GM21515 (cell line): ENCODE data around the gene SDC3.

Experiments used
- ATAC-seq: cut with Tn5 transposase; IDR thresholded peaks from one replicate; pipeline ENCODE4 v1.9.1; 2021; ENCODE audit not compliant: unreplicated experiment

SDC3 gene

DNA sequence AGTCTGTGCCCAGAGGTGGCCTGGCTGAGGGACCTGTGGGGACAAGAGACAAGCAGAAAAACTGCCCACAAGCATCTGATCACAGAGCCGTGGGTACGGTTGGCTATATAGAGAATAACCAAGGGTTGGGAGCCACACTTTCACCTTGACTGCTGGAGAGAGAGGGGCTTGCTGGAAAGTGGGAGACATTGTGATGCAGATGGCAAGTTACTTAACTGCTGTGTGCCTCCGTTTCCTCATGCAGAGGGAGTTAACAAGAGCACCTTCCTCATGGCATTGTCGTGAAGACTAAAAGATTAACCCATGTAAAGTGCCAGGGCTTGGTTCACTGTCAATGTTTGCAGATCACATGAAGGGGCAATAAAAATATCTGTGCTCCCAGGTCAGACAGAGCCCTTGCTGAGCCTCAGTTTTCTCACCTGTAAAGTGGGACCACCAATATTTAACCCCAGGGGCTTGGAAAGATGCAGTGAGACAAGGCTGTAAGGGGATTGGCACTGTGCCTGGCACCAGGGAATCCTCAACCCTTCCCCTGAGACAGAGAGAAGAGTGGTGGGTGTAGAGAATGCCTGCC is 52.8 kb downstream of the SDC3 start:
- ATAC-seq, result no peak

DNA sequence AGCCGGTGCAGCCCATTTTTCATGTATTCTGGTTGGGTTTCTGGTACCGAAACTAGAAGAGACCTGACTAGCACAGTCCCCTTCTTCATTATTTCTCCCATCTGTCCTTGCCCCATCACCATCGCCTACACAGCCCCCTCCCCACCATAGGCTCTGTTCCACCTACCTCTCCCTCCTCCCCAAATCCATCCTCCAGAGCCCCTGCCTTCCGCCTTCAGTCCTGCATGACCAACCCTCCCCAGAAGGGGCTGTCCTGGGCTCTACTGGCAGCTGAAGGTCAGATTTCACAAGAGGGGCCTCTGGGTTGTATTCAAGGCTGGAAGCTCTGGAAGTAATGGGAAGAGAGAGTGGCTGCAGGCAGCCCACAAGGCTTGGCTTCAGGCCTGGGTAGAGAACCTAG is 55.2 kb downstream of the SDC3 start:
- ATAC-seq, result no peak

DNA sequence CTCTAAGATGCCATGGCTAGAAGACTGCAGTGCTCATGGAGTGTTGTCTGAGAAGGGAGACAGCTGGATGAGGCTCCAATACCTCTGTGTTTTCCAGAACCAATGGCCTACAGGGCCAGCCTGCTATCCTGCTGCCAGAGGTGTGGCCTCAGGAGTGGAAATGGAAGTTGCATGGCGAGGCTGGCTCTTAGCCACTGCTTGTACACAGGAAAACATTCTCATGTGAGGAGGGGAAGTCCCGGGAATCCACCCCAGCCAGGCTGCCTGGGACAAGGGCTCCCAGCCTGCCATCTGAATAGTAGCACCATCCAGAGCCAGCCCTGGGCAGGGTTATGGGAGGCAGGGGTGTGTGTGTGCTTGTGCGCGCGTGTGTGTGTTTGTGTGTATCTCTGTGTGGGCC is 56.5 kb downstream of the SDC3 start:
- no peak for ATAC-seq

DNA sequence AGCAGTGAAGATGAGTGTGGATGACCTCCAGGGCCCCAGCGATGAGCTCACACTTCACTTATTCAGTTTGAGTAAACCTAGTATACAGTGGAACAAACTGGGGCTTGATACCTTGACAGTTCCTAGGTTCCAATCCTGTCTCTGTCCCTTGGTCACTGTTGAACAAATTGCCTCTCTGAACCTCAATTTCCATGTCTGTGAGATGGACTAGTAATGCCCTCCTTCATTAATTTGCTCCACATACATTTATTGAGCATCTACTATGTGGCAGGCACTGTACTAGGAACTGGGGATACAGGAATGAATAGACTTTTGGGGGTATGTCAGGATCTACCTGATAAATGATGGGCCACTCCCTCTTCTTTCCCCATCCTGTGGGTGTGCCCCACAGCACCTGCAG is 57.3 kb downstream of the SDC3 start:
- ATAC-seq, result no peak

DNA sequence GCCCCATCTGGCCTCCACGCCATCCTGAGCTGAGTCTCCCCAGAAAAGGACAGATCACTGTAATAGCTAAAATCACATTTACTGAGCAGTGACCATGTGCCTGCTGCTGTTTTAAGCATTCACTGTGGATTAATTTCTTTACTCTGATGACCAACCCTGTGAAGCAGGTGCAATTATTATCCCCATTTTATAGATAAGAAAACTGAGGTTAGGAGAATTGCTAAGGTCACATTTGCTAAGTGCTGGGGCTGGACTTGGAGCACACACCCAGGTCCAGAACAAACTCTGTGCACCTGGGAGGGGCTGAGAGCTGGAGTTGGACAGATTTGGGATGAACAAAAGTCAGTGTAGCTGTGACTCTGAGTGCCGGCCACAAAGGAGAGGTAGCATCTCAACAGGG is 58.0 kb downstream of the SDC3 start:
- ATAC-seq, result no peak

DNA sequence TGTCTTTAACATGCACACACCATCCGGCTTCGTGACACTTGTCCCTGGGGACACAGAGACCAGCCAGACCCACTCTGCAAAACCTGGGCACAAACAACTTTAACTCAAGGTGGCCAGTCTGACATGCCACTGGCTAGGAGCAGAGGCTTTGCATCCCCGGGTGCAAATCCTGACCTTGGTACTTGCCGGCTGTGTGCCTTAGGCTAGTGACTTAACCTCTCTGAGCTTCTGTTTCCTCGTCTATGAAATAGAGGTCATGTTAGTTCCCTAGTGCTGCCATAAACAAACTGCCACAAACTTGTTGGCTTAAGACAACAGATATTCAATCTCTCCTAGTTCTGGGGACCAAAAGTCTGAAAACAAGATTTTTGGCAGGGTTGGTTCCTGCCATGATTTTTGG is 60.4 kb downstream of the SDC3 start:
- no peak for ATAC-seq

DNA sequence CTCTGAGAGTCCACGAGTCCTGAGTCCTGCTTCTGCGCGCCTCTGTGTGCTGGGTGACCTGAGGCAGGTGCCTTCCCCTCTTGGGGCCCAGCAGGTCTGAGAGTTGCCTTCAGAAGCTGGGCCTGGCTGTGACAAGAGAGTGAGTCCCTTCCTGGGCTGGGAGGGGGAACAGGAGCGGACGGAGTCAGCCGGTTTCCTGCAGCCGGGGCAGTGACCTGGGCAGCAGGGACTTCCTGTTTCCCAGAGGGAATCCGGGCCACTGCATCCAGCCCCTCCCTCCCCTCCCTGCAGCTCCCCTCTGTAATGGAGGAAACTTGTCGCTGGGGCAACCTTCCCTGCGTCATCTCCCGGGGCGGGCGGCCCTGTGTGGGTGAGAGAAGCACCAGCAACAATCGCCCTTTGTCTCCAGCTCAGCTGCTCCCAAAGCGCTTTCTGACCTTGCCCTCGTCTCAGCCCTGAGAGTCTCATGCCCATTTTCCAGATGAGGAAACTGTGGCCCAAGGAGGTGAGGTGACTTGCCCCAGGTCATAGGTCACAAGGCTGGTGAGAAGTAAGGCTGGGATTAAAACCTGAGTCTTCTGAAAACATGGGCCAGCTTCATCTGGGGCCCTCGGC is 61.1 kb downstream of the SDC3 start:
- ATAC-seq, result no peak

DNA sequence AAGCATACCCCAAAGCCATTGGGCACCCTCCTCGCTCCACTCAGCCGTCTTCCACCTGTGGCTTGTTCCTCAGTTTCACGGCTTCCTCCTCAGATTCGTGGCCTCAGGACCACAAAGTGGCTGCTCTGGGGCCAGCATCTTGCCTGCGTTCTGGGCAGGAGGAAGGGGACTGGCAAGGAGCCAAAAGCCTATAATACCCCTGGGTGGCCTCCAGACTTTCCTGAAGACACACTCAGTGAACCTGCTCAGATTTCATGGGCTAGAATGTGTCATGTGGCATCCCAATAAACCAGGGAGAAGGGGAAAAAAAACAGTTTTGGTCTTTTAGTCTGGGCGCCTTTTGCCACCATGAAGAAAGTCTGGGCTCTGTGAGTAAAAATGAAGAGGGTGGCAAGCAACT is 62.0 kb downstream of the SDC3 start:
- ATAC-seq, result no peak

DNA sequence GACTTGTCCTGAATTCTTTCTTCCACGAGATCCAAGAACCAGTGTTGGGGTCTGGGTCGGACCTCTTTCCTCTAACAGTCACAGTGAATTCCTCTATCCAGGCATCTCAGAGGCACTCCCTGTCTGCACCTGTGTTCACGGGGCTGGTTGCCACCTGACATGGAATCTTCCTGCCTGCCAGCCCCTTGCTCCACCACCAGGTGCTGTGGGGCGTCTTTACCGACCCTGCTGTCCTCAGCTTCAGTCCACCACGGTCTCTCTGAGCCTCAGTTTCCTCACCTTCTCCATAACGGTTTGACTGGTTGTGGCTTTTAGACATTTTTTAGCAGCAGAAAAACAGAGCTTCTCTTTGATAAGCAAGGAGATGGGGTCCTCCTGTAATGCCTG is 62.7 kb downstream of the SDC3 start:
- ATAC-seq, result no peak

DNA sequence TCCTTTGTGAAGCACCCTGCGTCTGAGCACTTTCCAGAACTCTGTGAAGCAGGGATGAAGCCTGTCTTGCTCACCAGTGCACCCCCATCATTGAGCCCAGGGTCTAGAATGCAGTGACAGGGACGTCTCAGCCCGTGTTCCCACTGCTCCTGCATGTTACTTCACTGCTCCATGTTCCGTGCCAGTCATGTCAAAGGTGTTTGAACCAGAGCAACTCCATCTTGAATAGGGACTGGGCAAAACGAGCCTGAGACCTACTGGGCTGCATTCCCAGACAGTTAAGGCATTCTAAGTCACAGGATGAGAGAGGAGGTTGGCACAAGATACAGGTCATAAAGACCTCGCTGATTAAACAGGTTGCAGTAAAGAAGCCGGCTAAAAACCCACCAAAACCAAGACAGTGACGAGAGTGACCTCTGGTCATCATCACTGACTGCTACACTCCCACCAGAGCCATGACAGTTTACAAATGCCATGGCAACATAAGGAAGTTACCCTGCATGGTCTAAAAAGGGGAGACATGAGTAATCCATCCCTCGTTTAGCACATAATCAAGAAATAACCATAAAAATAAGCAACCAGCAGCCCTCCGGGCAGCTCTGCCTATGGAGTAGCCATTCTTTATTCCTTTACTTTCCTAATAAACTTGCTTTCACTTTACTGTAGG is 63.2 kb downstream of the SDC3 start:
- ATAC-seq, result no peak

DNA sequence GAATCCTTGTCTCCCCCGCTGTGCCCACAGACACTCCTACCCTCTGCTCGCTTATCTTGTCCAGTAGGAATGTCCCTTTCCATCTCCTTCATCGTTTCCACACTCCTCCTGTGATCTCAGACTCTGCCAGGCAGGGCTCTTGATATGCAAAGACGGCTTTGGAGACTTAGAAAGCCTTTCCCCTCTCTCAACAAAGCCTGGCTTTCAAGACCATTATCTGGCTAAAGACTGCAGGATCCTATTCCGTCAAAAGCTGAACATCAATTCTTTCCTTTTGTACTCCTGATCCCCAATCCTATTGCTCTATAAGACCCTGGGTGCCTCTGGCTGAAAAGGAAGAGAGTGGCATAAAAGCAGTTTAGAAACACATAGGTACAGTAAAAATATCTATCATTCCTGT is 63.9 kb downstream of the SDC3 start:
- no peak for ATAC-seq

DNA sequence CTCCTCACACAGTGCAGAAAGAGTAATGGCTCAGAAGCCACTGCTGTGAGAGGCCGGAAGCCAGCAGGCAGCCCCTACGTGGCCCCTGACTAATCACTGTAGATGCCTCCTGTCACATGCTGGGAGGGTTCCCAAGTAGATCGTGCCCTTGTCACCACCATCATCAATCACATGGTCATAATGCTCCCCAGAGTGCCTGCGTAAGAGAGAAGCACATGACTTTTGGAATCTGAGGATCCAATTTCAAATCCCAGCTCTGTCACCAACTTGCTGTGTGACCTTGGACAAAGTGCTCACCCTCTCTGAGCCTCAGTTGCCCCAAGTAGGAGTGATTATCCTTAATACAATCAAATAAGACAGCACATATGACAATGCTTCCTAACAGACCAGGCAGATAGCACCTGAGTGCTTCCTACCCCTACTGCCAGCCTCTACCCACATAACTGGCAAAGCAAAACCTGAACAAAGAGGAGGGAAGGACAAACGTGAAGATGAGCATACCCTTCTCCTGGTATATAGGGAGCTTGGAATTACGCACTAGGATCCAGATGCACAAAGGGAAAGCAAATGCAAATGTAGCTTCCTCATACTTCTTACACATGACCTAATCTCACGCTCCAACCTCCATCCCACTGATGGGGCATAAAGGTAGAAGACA is 65.7 kb downstream of the SDC3 start:
- ATAC-seq, result no peak

DNA sequence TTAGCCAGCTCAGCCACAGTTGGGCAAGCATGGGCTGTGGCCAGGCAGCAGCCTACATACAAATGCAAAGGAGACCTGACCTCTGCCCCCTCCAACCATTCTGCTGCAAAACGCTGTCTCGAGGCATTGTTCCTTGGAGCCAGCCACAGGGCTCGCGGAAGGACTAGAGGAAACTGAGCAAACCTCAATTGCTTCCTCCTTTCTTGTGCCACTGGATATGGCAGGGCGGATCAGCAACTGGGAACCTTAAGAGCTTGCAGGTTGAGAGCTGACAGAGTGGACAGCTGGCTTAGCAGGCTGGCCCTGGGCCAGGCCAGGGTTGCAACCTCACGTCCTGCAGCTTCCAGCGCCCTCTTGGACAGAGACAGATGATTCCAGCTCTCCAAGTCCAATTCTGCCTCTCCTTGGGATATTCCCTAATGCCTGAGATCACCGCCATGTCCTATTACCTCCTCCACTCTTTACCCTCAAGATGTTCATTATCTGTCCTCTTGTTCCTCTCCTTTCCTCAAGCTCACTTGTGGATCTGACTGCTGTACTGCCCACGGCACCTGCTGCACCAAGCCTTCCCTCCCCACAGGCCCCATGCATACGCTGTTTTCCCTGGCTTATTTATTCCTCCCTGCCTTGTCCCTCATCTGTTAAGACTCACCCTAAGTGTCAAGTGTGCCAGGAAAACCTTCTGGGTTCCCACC is 67.5 kb downstream of the SDC3 start:
- ATAC-seq, result no peak

DNA sequence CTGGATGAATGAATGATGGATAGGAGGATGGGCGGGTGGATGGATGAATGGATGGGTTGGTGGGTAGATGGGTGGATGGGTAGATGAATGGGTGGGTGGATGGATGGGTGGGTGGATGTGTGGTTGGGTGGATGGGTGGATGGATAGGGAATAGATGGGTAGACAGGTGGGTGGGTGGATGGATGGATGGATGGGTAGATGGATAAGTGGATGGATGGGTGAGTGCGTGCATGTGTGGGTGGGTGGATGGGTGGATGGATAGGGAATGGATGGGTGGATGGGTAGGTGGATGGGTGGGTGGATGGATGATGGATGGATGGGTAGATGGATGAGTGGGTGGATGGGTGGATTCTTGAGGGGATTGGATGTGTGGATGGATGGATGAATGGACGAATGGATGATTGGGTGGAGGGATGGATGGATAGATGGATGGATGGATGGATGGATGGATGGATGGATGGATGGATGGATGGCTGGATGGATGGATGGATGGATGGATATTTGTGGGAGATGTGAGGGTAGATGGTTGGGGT is 68.7 kb downstream of the SDC3 start:
- ATAC-seq, result no peak

DNA sequence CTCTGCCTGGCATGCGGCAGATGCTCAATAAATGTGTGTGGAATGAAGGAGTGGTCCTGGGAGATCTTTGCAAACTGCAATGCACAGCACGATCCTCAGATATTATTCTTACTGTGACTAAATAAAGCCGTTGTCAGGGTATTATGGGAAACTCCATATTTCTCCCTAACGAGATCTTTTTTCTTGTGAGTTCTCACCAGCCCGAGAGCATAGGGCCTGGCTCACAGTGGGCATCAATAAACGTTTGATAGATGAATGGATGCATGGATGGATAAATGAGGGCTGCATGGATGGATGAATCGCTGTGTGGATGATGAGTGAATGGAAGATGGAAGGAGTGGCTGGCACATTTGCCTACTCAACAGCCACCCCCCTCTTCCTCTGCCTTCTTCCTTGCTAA is 69.6 kb downstream of the SDC3 start:
- no peak for ATAC-seq

DNA sequence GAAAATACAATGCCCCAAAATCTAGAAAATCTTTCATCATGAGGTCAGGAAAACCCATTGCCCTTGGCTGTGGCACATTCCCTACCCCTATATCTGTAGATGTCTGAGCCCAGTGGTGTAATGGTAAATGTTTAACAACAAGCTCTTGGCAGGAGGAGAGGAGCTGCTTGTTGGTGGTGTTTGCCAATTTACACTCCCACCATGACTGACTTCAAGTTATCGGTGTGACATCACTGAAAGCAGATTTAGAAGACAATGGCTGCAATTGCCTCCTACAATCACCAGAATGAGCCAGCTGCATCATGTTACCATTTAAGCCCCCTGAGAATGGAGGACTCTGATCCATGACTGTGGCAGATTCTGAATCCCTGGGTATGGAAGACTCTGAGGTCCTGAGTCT is 70.9 kb downstream of the SDC3 start:
- no peak for ATAC-seq

DNA sequence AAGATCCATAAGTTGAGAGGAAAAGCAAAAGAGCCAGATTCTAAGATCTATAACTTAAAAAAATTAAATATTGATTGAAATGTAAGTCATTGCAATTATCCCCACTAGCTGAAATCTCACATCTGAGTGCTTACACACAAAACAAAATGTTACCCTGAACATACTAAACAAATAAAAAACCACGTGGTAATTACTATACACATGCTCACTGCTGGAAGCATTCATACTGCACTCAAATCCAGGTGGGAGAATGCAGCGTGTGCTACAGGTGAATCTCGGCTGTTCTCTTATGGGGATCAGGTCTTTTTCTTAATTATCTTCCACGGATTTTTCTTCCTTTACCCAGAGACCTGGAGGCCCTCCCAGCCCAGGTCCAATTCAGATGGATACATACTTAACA is 74.3 kb downstream of the SDC3 start:
- ATAC-seq, result no peak

DNA sequence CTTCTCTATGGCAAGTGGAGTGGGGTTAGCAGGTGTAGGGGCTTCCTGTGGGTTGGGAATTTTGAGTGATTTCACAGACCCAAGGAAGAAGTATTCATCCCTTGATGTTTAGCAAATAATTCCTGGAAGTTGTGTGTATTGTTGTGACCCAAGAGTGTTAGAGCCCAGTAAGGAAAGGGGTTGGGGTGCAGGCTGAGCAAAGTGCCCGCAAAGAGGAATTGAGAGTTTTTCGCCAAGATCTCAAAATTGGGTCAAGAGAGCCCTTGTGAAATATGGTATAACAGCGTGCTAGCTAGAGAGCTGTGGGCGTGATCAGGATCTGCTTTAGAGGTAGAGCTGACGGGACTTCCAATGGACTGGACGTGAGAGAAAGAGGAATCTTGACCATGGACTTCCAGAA is 78.0 kb downstream of the SDC3 start:
- no peak for ATAC-seq

DNA sequence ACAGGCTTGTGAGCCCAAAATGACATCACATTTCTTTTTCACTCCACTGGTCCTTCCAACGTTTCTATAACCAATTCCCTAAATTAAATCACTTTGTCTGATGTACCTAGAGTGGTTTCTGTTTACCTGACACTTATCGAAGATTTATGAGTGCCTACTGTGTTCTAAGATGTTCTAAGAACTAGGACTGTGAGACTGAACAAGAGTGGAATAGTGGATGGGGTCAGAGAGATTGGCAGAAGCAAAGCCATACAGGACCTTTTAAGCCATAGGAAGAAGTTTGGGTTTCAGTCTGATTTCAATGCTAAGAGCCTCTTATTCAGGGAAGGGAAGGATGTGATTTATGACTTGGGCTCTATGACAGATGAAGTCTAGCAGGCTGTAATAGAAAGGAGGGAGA is 78.7 kb downstream of the SDC3 start:
- ATAC-seq, result no peak

DNA sequence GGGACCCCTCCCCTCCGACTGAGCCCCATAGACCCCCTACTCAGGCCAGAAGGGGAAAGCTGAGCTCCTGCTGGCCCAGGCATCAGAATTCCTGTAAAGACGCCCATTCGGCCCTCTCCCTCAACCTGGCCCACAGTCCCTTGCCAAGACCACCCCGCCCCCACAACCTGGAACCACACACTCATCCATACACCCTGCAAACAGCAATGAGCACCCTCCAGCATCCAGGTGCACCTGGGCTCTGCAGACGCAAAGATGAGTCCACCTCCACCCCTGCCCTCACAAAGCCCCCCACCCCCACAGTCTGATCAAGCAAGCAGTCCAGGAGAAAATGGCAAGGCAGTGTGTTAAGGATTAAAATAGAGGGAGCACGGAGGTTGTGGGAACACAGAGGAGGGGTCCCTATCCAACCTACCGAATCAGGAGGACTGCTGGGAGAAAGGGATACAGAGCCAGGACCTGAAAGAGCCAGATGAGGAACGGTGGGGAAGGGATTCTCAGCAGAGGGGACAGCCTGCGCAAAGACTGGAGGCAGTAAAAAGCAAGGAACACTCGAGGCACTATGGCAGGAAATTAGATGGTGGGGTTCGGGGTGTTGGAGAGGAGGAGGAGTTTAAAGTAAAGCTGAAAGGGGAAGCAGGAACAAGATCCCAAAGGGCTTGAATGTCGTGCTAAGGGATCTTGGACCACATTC is 83.7 kb downstream of the SDC3 start:
- ATAC-seq, result no peak
